Lung (tissue), 12 donors: ENCODE results near the gene MIGA2. TPM values are rescaled to one million over a fixed set of nuclear protein-coding genes. Genes with fewer than 3 reads are reported as not detected.

ENCODE experiments used
- ATAC-seq: fragments of 200-7000 bp; cut with Tn5 transposase; one replicate; pipeline ENCODE4 v1.9.1; 2020; ENCODE audit warnings: moderate number of reproducible peaks; ENCODE audit not compliant: insufficient read depth, low FRiP score
- DNase-seq, 3 donors: peaks; one replicate each; pipeline ENCODE4 v3.0.0-alpha.2; 2013 to 2017
- H3K27ac ChIP-seq, 2 donors: one replicate each; pipeline ENCODE4 v1.5.1; 2013; ENCODE audit warnings: mild to moderate bottlenecking in 2 of 2, moderate library complexity in 2 of 2, control low read depth in 1 of 2, inconsistent platforms in 1 of 2, low read depth in 1 of 2, low read length in 1 of 2
- H3K27me3 ChIP-seq, 3 donors: one replicate each; pipeline ENCODE4 v1.5.1; 2013; ENCODE audit warnings: low read length in 2 of 3; ENCODE audit not compliant: control insufficient read depth in 3 of 3, insufficient read depth in 3 of 3
- H3K36me3 ChIP-seq, 4 donors: one replicate each; pipeline ENCODE4 v1.5.1; 2013; ENCODE audit warnings: low read length in 4 of 4, mild to moderate bottlenecking in 1 of 4, moderate library complexity in 1 of 4; ENCODE audit not compliant: control insufficient read depth in 4 of 4, insufficient read depth in 4 of 4
- H3K4me1 ChIP-seq, 5 donors: one replicate each; pipeline ENCODE4 v1.5.1; 2013; ENCODE audit warnings: low read length in 5 of 5, mild to moderate bottlenecking in 2 of 5, moderate library complexity in 1 of 5; ENCODE audit not compliant: control insufficient read depth in 5 of 5, insufficient read depth in 5 of 5
- H3K4me3 ChIP-seq: one replicate; pipeline ENCODE4 v1.5.1; 2013; ENCODE audit warnings: mild to moderate bottlenecking, control low read depth, moderate library complexity
- H3K9ac ChIP-seq, 2 donors: one replicate each; pipeline ENCODE4 v1.5.1; 2013; ENCODE audit warnings: low read length in 2 of 2, control low read depth in 1 of 2; ENCODE audit not compliant: insufficient read depth in 1 of 2
- H3K9me3 ChIP-seq, 4 donors: one replicate each; pipeline ENCODE4 v1.5.1; 2013; ENCODE audit warnings: low read length in 3 of 4, mild to moderate bottlenecking in 1 of 4, moderate library complexity in 1 of 4; ENCODE audit not compliant: control insufficient read depth in 4 of 4, insufficient read depth in 3 of 4
- CTCF ChIP-seq: IDR thresholded peaks from 2 replicates; pipeline ENCODE4 v1.5.1; 2012; ENCODE audit warnings: mild to moderate bottlenecking; ENCODE audit errors: control extremely low read depth, extremely low read depth
- WGBS, 2 donors: extraction: QIAGEN DNeasy Blood & Tissue Kit; methylation state at CpG; one replicate each; pipeline ENCODE4 v1.1.7; 2013; 5-methylcytosine and 5-hydroxymethylcytosine counted together
- polyA plus RNA-seq, 2 donors: library from polyadenylated mRNA; stranded (reverse); fragments of 200-250 nt; gene quantifications; one replicate each; pipeline ENCODE4 v1.2.1, GENCODE V29; 2013
- total RNA-seq, 2 donors: library from RNA; depleted of rRNA in 1 of 2; stranded (reverse); fragments of >200 nt in 1 of 2; gene quantifications; one replicate each; pipeline ENCODE4 v1.2.1, GENCODE V29; 2014 to 2021
- donor health status: control.
- donor health status: control.
- donor health status: Bipolar disorder and iron deficiency.
- donor health status: healthy.
- donor health status: DM: yes; HTN: yes; CAD: no.

The MIGA2 gene
- total and polyA plus RNA-seq, 4 donors: 18.6 to 31.6 (median 21.0) TPM

DNA sequence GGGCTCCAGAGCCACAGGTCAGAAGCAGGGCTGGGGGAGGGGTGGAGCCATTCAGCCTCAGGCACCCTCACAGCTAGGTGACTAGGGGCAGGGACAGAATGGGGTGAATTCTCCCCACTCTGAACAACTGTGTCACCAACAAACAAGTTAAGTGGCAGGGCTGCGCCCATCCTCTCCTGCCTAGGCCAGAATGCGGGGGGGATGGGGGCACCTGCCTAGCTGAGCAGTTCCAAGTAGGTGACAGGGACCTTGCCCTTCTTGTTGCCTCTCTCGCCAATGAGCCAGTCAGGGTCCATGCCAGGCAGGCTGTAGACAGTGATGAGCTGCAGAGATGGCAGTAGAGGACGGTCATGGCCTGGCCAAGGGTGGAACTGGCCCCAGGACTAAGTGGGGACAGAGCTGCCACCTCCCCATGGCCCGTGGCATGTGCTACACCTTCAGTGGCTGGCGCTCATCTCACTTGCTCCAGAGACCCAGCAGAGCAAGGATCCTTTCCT, 27.9 kb upstream of the MIGA2 start:
- no peak overlapping the region for H3K27ac ChIP-seq
- 92 to 97% methylated on average over 6 of the region's 6 CpGs for WGBS, 2 donors

GRCh38 chr9:129008986-129009583, 27.3 kb upstream of the MIGA2 start:
- Histone ChIP-seq H3K27me3 (no peaks in the 10 kb centered on the region), H3K4me1 (no peaks in the 10 kb centered on the region), H3K27ac (no peak overlapping the region), H3K36me3 (peaks cover 2 to 75% (median 21%) of the 10 kb centered on the region in 4 donors), H3K9ac (no peak overlapping the region), H3K9me3 (no peaks in the 10 kb centered on the region), H3K4me3 (no peak overlapping the region)
- DNase-seq: no peak
- TF ChIP-seq CTCF: no peak
- 88 to 89% methylated on average over 13 of the region's 13 CpGs for WGBS, 2 donors
- ATAC-seq: no peak

More for the DNA sequence above, 27.9 kb upstream of the MIGA2 start:
- Histone ChIP-seq H3K9me3 (no peaks in the 10 kb centered on the region), H3K4me3 (no peak overlapping the region), H3K36me3 (peaks cover 2 to 69% (median 19%) of the 10 kb centered on the region in 4 donors), H3K27me3 (no peaks in the 10 kb centered on the region), H3K4me1 (no peaks in the 10 kb centered on the region), H3K9ac (no peak overlapping the region)
- no peak for ATAC-seq
- no peak for TF ChIP-seq CTCF
- no peak for DNase-seq

GRCh38 chr9:129009584-129010141, 26.8 kb upstream of the MIGA2 start:
- no peak overlapping the region for H3K9ac ChIP-seq
- H3K4me1 ChIP-seq: no peaks in the 10 kb centered on the region
- H3K36me3 ChIP-seq: peaks cover 5 to 80% (median 21%) of the 10 kb centered on the region in 4 donors
- no peak overlapping the region for H3K27ac ChIP-seq
- H3K9me3 ChIP-seq: no peaks in the 10 kb centered on the region
- TF ChIP-seq CTCF: no peak
- H3K27me3 ChIP-seq: no peaks in the 10 kb centered on the region
- H3K4me3 ChIP-seq: no peak overlapping the region
- 95% methylated on average over 17 of the region's 17 CpGs for WGBS, 2 donors
- DNase-seq (no peak), ATAC-seq (no peak)
